Ramos (cell line): ENCODE measurements around the gene WDR4.
"Not testable (repeated sequence)": the region's sequence is repeated elsewhere in the genome, so short reads cannot be mapped to it uniquely, and the experiment has no call there.

Experiments used
- in situ Hi-C: fragments of 300-500 bp; cut with MboI; formaldehyde crosslinking; loops from one replicate; pipeline ENCODE4 v1.14.3; 2022; ENCODE audit warnings: low sequenced_read_pairs; ENCODE audit not compliant: unreplicated experiment

WDR4 gene, protein sequence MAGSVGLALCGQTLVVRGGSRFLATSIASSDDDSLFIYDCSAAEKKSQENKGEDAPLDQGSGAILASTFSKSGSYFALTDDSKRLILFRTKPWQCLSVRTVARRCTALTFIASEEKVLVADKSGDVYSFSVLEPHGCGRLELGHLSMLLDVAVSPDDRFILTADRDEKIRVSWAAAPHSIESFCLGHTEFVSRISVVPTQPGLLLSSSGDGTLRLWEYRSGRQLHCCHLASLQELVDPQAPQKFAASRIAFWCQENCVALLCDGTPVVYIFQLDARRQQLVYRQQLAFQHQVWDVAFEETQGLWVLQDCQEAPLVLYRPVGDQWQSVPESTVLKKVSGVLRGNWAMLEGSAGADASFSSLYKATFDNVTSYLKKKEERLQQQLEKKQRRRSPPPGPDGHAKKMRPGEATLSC

DNA sequence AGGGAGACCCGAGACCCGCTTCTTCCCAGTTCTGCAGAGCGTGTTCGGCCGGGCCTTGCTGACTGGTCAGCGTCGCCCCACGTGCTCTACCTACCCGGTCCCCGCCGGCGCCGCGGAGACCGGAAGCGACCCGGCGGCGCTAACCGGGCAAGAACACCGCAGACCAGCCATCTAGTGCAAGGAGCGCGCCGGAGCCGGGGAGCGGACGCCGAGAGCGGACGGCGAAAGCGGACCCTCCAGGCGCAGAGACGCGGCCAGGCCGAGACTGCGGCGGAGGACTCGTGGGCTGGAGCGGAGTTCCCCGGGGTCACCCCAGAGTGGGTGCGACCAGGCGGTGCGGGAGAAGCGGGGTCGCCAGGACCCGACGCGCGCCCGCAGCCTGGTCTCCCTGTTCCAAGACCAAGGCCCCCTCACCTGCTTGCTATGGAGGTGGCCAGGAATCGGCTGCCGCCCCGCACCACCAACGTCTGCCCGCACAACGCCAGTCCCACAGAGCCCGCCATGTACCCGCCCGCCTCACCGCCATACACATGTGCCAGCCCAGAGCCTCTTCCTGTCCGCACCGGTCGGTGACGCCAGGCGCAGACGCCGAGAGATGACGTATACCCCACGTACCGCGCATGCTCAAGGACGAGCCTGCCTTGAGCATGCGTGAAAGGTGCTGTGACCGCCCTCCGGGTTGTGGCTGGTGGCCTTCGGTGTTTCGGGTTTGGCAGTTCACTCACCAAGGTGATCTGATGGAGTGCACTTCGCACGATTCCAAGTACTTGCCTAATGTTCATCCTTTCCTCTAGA, at the start of gene WDR4:
Gene WDR4, minus strand, starts transcription at position 547 of the 795 bp plus-strand sequence. Its CDS starts 44 bp downstream, at position 503.
- in situ Hi-C loops: no loop called here

DNA sequence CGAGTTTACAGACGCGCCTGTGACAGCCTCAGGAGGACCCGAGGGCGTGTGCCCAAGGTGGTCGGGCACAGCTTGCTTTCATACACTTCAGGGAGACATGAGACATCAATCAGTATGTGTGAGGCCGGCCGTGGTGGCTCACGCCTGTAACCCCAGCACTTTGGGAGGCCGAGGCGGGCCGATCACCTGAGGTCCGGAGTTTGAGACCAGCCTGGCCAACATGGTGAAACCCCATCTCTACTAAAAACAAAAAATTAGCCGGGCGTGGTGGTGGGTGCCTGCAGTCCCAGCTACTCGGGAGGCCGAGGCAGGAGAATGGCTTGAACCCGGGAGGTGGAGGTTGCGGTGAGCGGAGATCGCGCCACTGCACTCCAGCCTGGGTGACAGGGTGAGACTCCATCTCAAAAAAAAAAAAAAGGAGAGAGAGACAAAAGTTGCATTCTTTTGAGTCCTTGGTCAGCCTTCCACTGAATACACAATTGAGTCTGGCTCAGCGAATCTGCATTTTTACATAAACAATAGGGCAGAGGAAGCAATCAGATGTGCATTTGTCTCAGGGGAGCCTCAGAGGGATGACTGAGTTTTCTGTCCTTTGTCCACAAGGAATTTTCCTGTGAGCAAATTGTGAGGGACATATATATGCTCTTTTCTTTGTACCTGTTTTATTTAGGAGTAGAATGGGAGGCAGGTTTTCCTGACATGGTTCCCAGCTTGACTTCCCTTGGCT, 48.3 kb upstream of the WDR4 start:
- in situ Hi-C loops: loop anchor here (25.0 kb wide), 1 partner anchor 110 kb away; no protein-coding TSS in a partner anchor

DNA sequence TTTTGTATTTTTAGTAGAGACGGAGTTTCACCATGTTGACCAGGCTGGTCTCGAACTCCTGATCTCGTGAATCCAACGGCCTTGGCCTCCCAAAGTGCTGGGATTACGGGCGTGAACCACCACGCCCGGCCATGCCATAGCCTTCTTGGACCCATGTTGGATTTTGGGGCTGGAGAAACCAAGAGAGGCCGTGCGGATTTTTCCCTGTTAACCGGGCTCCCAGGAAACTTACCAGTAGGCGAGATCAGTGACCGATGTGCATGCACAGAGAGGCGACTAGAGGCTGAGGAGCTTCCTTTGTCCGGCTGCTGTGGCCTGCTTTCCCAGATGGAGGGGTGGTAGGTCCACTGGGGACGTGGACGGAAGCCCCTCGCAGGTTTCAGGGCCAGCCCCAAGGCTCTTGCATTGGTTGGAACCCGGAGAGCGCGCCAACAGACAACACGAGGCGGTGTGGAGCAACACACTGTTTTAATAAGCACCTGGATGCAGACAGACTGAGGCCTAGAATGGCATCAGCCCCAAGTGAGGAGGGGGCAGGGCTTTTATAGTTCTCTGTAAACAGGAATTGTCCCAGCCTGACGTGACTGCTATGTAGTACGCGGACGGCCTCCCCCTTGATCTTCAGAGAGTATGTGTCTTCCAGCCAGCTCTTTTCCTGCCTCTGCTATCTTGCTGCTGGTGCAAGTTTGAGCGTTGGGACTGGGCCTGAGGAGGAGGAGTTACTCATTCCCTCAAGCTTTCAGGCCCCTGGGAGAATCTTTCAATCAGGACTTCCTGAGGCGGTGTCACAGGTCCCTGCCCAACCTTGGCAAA, 46.0 kb upstream of the WDR4 start, which contains the start of gene ERVH48-1:
Gene ERVH48-1, minus strand, starts transcription at position 517 of the 813 bp plus-strand sequence. CDS start 6,624 bp downstream, outside the sequence.
- in situ Hi-C loops: loop anchor here (25.0 kb wide), 1 partner anchor 112 kb away; no protein-coding TSS in a partner anchor

DNA sequence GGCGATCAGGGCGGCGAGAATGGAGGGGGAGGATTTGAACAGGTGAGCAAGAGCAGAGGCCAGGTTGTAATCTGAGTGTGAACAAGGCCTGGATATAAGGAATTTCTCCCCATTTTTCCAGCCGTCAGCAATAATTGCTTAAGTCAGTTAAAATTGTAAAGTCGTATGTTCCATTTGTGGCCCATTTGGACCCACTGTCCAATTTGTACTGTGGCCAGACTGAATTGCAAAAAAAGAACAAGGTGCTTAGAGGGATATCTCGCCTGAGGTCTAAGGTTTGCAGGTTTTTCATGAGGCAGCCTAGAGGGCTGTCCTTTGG, 45.1 kb upstream of the WDR4 start:
- in situ Hi-C loops: no loop called here

DNA sequence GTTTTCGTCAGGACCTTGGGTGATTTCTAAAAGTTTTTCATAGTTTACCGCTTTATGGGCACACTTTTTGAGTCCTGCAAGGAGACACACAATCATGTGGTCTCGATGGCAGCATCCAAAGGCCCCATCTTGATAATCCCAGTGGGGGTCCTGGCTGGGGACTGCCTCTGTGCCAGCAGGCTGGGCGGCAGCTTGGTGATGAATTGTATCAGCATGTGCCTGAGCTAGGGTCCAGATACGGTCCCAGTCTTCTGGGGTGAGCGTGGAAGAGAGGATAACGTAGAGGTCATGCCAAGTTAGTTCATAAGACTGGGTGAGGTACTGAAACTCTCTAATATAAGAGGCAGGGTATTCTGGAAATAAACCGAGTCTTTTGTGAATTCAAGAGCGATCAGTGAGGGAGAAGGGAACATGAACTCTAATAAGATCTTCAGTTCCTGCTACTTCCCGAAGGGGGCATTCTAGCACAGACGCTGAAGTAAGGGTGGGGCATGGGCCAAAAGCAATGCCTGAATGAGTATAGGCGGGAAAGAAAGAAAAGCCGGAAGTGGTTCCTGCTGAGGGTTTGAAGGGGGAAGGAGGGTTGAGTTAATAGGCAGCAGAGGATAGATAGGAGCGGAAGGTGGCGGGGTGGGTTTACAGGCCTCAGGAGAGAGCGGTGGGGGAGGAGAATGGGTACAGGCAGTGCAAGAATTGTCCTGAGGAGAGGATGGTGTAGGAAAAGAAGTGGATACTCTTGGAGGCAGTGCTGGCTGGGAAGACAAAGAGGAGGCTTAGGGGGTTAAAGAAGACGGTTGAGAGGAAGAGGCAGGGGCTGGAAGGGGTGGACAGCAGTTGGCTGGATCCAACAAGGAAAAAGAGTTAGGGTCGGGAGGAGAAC, 44.5 kb upstream of the WDR4 start:
- in situ Hi-C loops: no loop called here

DNA sequence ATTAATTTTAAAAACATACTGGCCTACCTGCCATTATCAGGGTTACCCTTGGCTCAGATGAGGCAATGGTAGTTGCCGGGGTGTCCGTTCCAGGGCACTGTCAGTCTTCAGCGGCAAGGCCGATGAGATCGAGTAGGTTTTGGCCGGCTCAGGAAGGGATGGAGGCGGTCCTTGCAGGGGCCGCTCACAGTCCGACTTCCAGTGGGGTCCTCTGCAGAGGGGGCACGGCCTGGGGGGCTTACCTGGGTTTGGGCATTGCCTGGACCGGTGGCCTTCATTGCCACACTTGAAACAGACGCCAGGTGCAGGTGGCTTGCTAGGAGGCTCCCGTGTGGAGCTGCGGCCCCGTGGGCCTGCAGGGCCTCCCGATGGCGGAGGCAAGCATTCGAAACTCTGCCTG, 43.6 kb upstream of the WDR4 start:
- in situ Hi-C loops: no loop called here

DNA sequence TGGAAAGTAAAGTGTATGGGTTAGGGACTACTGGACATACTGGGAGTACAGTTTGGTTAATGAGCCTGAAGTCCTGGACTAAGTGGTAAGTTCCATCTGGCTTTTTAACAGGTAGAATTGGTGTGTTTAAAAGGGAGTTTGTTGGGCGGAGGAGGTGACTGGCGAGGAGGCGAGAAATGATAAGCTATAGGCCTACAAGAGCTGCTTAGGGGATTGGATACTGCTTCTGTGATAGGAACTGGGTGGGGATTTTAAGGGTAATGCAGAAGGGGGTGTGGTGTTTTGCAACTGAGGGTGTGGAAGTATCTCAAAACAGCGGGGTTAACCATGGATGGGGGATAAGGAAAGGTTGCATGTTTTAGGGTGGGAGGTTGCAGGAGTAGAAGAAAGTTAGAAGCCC, 42.6 kb upstream of the WDR4 start:
- in situ Hi-C loops: no loop called here

DNA sequence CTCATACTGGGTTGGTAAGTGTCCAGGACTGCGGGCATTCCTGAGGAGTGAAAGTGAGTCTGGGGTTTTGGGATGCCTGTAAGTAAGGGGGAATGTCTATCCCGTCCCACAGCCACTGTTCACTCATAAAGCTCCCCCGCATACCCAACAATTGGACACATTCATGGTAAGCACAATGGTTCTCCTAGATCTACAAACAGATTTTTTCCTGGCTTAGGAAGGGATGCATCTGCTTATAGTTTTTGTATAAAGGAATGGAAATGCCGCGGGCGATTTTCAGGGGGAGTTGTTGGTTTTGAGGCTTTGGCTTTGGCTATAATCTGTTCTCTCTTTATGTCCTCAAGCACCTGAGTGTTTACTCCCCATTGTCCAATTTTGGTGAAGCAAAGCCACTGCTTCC, 39.0 kb upstream of the WDR4 start:
- in situ Hi-C loops: no loop called here

DNA sequence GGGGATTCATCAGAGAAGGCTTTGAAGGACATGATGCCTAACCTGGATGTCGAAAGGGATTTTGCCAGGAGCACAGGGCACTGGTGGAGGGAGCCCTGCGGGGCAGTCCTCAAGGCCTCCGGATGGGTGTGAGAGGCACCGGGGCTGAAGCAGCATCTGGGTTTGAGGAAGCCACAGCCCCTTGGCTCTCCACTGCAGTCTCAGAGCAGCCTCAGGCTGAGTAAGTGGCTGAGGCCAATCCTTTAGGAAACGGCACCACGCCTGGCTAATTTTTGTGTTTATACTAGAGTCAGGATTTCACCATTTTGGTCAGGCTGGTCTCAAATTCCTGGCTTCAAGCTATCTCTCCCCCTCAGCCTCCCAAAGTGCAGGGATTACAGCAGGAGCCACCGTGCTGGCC, 34.1 kb upstream of the WDR4 start:
- in situ Hi-C loops: no loop called here

DNA sequence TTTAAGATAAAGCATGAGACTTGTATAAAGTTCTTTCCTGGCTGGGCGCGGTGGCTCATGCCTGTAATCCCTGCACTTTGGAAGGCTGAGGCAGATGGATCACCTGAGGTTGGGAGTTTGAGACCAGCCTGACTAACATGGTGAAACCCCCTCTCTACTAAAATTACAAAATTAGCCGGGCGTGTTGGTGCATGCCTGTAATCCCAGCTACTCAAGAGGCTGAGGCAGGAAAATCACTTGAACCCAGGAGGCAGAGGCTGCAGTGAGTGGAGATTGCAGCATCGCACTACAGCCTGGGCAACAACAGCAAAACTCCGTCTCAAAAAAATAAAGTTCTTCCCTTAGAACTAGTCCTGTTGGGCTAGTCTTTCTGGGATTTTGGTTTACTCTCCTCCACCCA, 32.6 kb upstream of the WDR4 start:
- in situ Hi-C loops: not testable (repeated sequence)

DNA sequence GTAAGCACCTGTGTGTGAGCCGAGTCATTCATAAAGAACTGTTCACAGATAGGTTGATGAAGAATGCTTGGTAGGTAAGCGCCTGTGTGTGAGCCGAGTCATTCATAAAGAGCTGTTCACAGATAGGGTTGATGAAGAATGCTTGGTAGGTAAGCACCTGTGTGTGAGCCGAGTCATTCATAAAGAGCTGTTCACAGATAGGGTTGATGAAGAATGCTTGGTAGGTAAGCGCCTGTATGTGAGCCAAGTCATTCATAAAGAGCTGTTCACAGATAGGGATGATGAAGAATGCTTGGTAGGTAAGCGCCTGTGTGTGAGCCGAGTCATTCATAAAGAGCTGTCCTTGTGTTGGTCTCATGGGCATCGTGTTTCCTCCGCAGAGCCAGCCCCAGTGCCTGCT, 29.1 kb upstream of the WDR4 start:
- in situ Hi-C loops: not testable (repeated sequence)

DNA sequence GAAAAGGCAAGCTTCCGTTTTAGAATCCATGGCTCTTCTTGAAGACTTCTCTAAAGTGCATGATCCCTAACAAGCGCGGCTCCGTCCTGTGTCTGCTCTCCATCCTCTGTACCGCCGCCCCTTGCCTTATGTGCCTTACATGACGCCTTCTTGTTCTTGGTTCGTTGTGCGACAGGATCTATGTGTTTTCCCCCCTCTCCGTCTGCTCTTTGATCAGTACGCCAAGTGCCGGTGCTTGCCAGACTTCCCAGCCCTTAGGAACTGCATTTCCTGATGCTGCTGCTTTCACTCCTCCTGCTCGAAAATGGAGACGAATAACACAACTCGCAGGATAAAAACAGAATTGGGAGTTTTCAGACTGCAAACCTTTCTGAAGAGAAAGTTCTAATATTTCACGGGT, 26.9 kb upstream of the WDR4 start:
- in situ Hi-C loops: no loop called here

DNA sequence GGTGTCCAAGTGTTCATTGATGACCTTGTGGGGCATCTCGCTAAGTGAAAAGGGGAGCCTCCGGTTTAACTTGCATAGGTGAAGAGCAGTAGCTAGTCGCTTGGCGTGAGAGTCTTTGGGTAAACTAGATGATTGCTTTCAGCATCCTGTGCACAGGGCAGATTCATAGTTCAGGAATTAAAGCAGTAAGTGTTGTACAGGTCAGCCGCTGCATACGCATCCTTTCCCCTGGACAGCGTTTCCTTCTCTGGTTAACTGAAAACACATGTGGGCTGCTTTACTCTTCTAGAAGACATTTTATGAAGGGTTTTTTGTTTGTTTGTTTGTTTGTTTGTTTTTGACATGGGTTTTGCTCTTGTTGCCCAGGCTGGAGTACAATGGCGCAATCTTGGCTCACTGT, 25.9 kb upstream of the WDR4 start:
- in situ Hi-C loops: no loop called here

DNA sequence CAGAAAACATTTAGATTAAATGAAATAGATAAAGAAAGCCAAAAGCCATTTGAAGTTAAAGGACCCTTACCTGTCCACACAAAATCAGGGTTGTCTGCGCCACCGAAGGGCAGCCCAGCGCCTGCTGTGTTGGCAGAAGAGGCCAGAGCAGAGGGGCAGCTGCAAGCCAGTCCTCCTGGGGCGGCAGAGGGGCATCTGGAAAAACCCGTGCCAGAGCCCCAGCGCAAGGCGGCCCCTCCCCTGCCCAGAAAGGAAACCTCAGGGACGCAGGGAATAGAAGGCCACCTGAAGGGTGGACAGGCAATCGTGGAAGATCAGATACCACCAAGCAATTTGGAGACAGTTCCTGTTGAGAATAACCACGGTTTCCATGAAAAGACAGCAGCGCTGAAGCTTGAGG, 24.5 kb upstream of the WDR4 start:
- in situ Hi-C loops: no loop called here

DNA sequence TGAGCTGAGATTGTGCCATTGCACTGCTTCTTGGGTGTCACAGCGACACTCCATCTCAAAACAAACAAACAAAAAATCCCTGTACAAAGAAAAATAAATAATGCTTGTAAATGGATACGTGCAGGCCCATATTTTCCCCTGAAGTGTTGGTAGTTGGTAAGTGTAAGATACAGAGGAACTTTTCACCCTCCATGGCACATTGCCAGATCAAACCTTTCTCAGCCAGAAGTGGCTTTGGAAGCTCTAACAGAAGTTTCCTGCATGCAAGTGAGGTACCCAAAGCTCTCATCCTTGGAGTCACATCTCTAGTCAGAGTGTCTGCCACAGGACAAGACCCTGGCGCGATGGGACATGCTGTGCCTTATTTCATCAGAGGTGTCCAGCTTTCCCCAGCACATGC, 21.1 kb upstream of the WDR4 start:
- in situ Hi-C loops: no loop called here

DNA sequence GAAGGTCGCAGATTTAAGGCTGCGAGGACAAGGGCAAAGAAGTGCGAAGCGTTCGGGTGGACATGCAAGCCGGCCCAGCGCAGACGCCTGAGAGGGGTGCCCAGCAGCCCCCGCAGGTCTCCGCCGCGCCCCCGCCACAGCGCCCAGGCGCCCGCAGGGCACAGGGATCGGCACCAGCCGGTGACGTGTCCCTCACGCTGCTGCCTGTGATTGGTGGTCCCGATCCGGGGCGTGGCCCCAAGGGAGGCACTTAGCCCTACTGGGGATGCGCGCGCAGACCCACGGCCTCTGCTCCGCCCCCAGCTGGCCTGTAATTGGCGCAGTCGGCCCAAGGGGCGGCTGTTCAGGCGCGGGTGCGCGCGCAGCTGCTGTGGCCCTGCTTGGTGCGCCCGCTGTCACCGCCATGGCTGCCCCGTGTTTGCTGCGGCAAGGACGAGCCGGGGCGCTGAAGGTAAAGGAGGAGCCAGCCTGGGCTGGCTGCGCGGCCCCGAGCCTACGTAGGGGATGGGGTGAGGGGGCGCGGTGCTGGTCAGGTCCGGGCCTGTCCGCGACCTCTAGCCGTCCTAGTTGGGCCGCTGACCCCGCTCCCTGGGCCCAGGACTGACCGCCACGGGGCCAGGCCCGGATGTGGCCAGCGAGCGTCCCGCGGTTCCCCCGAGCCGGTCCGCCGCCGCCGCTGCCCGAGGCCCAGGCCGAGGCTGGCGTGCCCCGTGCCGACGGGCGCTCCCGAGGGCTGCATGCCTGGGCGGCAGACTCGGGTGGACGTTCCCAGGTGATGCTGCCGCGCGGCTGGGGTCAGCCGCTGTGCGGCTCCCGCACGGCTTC, 13.8 kb upstream of the WDR4 start, which contains the start of gene NDUFV3:
Gene NDUFV3, plus strand, starts transcription at position 379 of the 825 bp plus-strand sequence. Its CDS starts 25 bp downstream, at position 404.
- in situ Hi-C loops: no loop called here

DNA sequence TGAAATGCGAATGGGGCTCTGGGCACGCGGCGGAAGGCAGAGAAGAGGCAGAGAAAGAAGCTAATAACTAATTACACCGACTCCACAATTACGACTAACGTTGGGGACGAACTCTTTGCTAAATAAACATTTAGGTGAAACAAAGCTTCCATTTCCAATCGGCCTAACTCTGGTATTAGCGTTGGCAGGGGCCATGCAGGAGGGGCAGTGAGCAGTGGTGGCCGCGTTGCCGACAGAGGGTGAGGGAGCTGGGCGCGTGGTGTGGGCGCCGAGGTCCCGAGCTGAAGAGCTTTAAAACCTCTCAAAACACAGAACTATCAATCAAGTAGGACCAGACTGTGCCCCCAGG, 13.2 kb upstream of the WDR4 start:
- in situ Hi-C loops: no loop called here

DNA sequence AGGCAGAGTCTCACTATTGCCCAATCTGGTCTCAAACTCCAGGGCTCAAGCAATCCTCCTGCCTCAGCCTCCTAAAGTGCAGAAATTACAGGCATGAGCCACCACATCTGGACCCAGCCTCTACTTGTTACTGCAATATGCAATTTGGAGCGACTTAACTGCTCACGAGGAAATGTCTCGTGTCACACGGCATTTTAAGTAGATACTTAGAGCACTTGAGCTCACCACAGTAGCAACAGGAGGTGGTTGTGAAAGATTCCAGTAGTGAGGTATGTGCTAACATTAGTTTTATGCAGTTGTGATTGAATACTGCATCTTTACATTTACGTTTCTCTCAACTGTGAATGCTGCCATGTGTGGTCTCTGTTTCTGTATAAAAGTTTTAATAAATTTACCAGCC, 8.0 kb upstream of the WDR4 start:
- in situ Hi-C loops: no loop called here
